ENCODE measurements around the gene SLC6A1.

Gene SLC6A1

GRCh38 chr3:11019116-11019819, 26.7 kb downstream of the SLC6A1 start:
- DNase-seq (ENCODE audit: low read depth in 2 of 2) = no peak

GRCh38 chr3:11020764-11021163, 28.2 kb downstream of the SLC6A1 start:
- no peak for DNase-seq (ENCODE audit: low read depth in 2 of 2)

GRCh38 chr3:11021611-11022011, 29.1 kb downstream of the SLC6A1 start:
- DNase-seq (ENCODE audit: low read depth in 2 of 2) = no peak

- DNase-seq (ENCODE audit: low read depth in 2 of 2) = no peak
Measured at GRCh38 chr3:11022115-11022514, 29.6 kb downstream of the SLC6A1 start.

GRCh38 chr3:11024181-11024580, 31.6 kb downstream of the SLC6A1 start:
- no peak for DNase-seq (ENCODE audit: low read depth in 2 of 2)

- no peak for DNase-seq (ENCODE audit: low read depth in 2 of 2)
Measured at GRCh38 chr3:11029948-11030347, 37.4 kb downstream of the SLC6A1 start.

- no peak for DNase-seq (ENCODE audit: low read depth in 2 of 2)
Measured at GRCh38 chr3:11033871-11034270, 41.3 kb downstream of the SLC6A1 start.

- DNase-seq (ENCODE audit: low read depth in 2 of 2) = no peak
Measured at GRCh38 chr3:11034309-11034985, 41.9 kb downstream of the SLC6A1 start.

- no peak for DNase-seq (ENCODE audit: low read depth in 2 of 2)
Measured at GRCh38 chr3:11035757-11036505, 43.4 kb downstream of the SLC6A1 start.

GRCh38 chr3:11037241-11037873, 44.8 kb downstream of the SLC6A1 start:
- no peak for DNase-seq (ENCODE audit: low read depth in 2 of 2)

GRCh38 chr3:11037976-11038375, 45.4 kb downstream of the SLC6A1 start:
- no peak for DNase-seq (ENCODE audit: low read depth in 2 of 2)

GRCh38 chr3:11045536-11045935, 53.0 kb downstream of the SLC6A1 start:
- DNase-seq (ENCODE audit: low read depth in 2 of 2) = no peak

- DNase-seq (ENCODE audit: low read depth in 2 of 2) = no peak
Measured at GRCh38 chr3:11047500-11047899, 55.0 kb downstream of the SLC6A1 start.

GRCh38 chr3:11050666-11051323, 58.2 kb downstream of the SLC6A1 start:
- no peak for DNase-seq (ENCODE audit: low read depth in 2 of 2)

- no peak for DNase-seq (ENCODE audit: low read depth in 2 of 2)
Measured at GRCh38 chr3:11053926-11054503, 61.5 kb downstream of the SLC6A1 start.

- DNase-seq (ENCODE audit: low read depth in 2 of 2) = no peak
Measured at GRCh38 chr3:11054739-11055438, 62.3 kb downstream of the SLC6A1 start.

- no peak for DNase-seq (ENCODE audit: low read depth in 2 of 2)
Measured at GRCh38 chr3:11055496-11055895, 62.9 kb downstream of the SLC6A1 start.

- no peak for DNase-seq (ENCODE audit: low read depth in 2 of 2)
Measured at GRCh38 chr3:11056531-11057050, 64.0 kb downstream of the SLC6A1 start.

GRCh38 chr3:11057655-11058054, 65.1 kb downstream of the SLC6A1 start:
- DNase-seq (ENCODE audit: low read depth in 2 of 2) = no peak

- DNase-seq (ENCODE audit: low read depth in 2 of 2) = peak; percentile 53
Measured at GRCh38 chr3:11059090-11059798, 66.7 kb downstream of the SLC6A1 start.
